ENCODE results near the gene RBBP8NL.

Gene RBBP8NL

GRCh38 chr20:62444286-62444685 is 16.9 kb upstream of the RBBP8NL start:
- Histone ChIP-seq H3K9me3 (no peaks in the 10 kb centered on the region), H3K27me3 (no peaks in the 10 kb centered on the region), H3K4me1 (no peaks in the 10 kb centered on the region), H3K36me3 (no peaks in the 10 kb centered on the region), H3K4me3 (ENCODE audit: low read depth, low read length) (no peak overlapping the region)
- DNase-seq = no peak
- TF ChIP-seq CTCF (IDR thresholded peaks at IDR 0.05; ENCODE audit: low read depth, low read length) = no peak

- Histone ChIP-seq H3K4me1 (no peaks in the 10 kb centered on the region), H3K27me3 (no peaks in the 10 kb centered on the region), H3K4me3 (ENCODE audit: low read depth, low read length) (no peak overlapping the region), H3K9me3 (no peaks in the 10 kb centered on the region), H3K36me3 (no peaks in the 10 kb centered on the region)
- no peak for TF ChIP-seq CTCF (IDR thresholded peaks at IDR 0.05; ENCODE audit: low read depth, low read length)
- no peak for DNase-seq
These were observed 14.7 kb upstream of the RBBP8NL start for GRCh38 chr20:62441987-62442539.

GRCh38 chr20:62439218-62439617 is 11.9 kb upstream of the RBBP8NL start:
- Histone ChIP-seq H3K9me3 (no peaks in the 10 kb centered on the region), H3K36me3 (no peaks in the 10 kb centered on the region), H3K27me3 (no peaks in the 10 kb centered on the region), H3K4me1 (no peaks in the 10 kb centered on the region), H3K4me3 (ENCODE audit: low read depth, low read length) (no peak overlapping the region)
- no peak for DNase-seq
- no peak for TF ChIP-seq CTCF (IDR thresholded peaks at IDR 0.05; ENCODE audit: low read depth, low read length)

GRCh38 chr20:62437927-62438326 is 10.6 kb upstream of the RBBP8NL start:
- H3K4me1 ChIP-seq = no peaks in the 10 kb centered on the region
- no peak overlapping the region for H3K4me3 ChIP-seq (ENCODE audit: low read depth, low read length)
- no peaks in the 10 kb centered on the region for H3K36me3 ChIP-seq
- no peaks in the 10 kb centered on the region for H3K9me3 ChIP-seq
- H3K27me3 ChIP-seq = no peaks in the 10 kb centered on the region
- TF ChIP-seq CTCF (IDR thresholded peaks at IDR 0.05; ENCODE audit: low read depth, low read length) = no peak
- DNase-seq = no peak

- no peak for DNase-seq
- H3K27me3 ChIP-seq = no peaks in the 10 kb centered on the region
- TF ChIP-seq CTCF (IDR thresholded peaks at IDR 0.05; ENCODE audit: low read depth, low read length) = no peak
- H3K9me3 ChIP-seq = no peaks in the 10 kb centered on the region
- no peak overlapping the region for H3K4me3 ChIP-seq (ENCODE audit: low read depth, low read length)
- H3K4me1 ChIP-seq = no peaks in the 10 kb centered on the region
- no peaks in the 10 kb centered on the region for H3K36me3 ChIP-seq
These were observed 10.2 kb upstream of the RBBP8NL start for GRCh38 chr20:62437496-62437895.

GRCh38 chr20:62436692-62437091 is 9.4 kb upstream of the RBBP8NL start:
- no peaks in the 10 kb centered on the region for H3K27me3 ChIP-seq
- no peaks in the 10 kb centered on the region for H3K9me3 ChIP-seq
- H3K36me3 ChIP-seq = no peaks in the 10 kb centered on the region
- H3K4me1 ChIP-seq = no peaks in the 10 kb centered on the region
- no peak for DNase-seq
- H3K4me3 ChIP-seq (ENCODE audit: low read depth, low read length) = no peak overlapping the region
- TF ChIP-seq CTCF (IDR thresholded peaks at IDR 0.05; ENCODE audit: low read depth, low read length) = no peak
